ENCODE results near the gene CDK5RAP3. TPM values are rescaled to one million over a fixed set of nuclear protein-coding genes. Genes with fewer than 3 reads are reported as not detected.

Gene CDK5RAP3
- total RNA-seq, 1 experiment from 2014 or later, result 149 TPM

GRCh38 chr17:47978324-47978723, 7.4 kb downstream of the CDK5RAP3 start:
- no CpG with 5 or more reads among the region's 7 CpGs for WGBS (ENCODE audit: extremely low coverage, insufficient read length, low lambda C conversion rate)
- H4K8ac ChIP-seq (replicated peaks; ENCODE audit: insufficient read length, low read depth, low read length), result no peak overlapping the region
- H2BK120ac ChIP-seq (ENCODE audit: low read depth, low read length, poor library complexity, severe bottlenecking), result no peak overlapping the region
- TF ChIP-seq CTCF (conservative IDR thresholded peaks at IDR 0.05), result peak; percentile 91
- H3K4ac ChIP-seq (ENCODE audit: low read depth, low read length), result no peak overlapping the region
- no peak overlapping the region for H3T11ph ChIP-seq (ENCODE audit: low read length)
- H3K27me3 ChIP-seq (ENCODE audit: insufficient read depth, low read length), result no peaks in the 10 kb centered on the region
- Mint-ChIP-seq H3K9me3 (no peaks in the 10 kb centered on the region), H3K4me3 (no peak overlapping the region), H3K36me3 (ENCODE audit: insufficient read depth in 1 of 3, low read depth in 3 of 3) (peaks cover 40 to 90% (median 82%) of the 10 kb centered on the region in 3 experiments; a peak in 6 of 7 replicates), H3K4me1 (no peaks in the 10 kb centered on the region), H3K27ac (no peak overlapping the region), H3K27me3 (ENCODE audit: low read depth) (no peaks in the 10 kb centered on the region)
- no peaks in the 10 kb centered on the region for H4K20me1 ChIP-seq (ENCODE audit: control insufficient read depth, insufficient read depth, insufficient read length)
- no peaks in the 10 kb centered on the region for H3K4me1 ChIP-seq (ENCODE audit: insufficient read depth, low read length)
- H3K27ac ChIP-seq (ENCODE audit: insufficient read length, low read depth, low read length), result no peak overlapping the region
- no peaks in the 10 kb centered on the region for H3K79me2 ChIP-seq (ENCODE audit: insufficient read depth, low read length)
- no peak overlapping the region for H3K18ac ChIP-seq (ENCODE audit: insufficient read length, low read depth, low read length)
- H2BK15ac ChIP-seq (ENCODE audit: low read depth, low read length), result no peak overlapping the region
- no peak overlapping the region for H2BK12ac ChIP-seq (ENCODE audit: insufficient read length, low read depth, low read length)
- no peak overlapping the region for H2BK20ac ChIP-seq (ENCODE audit: low read depth, low read length, poor library complexity, severe bottlenecking)
- no peaks in the 10 kb centered on the region for H3K79me1 ChIP-seq (ENCODE audit: insufficient read depth, low read depth, low read length, poor library complexity, severe bottlenecking)
- H3K14ac ChIP-seq (ENCODE audit: insufficient read depth, low read length), result no peak overlapping the region
- no peak overlapping the region for H4K91ac ChIP-seq (ENCODE audit: insufficient read length, low read depth, low read length)
- no peak overlapping the region for H3K23ac ChIP-seq (ENCODE audit: insufficient read length, low read depth, low read length)
- no peak overlapping the region for H3K56ac ChIP-seq (ENCODE audit: insufficient read length, low read depth, low read length)
- no peaks in the 10 kb centered on the region for H3K23me2 ChIP-seq (ENCODE audit: insufficient read length, low read depth, low read length, poor library complexity, severe bottlenecking)
- no peak overlapping the region for H3K4me2 ChIP-seq (ENCODE audit: insufficient read depth, insufficient read length, low read length)
- H3K9ac ChIP-seq (ENCODE audit: extremely low read depth, insufficient read length, low read length), result no peak overlapping the region
- H3K9me3 ChIP-seq (ENCODE audit: control insufficient read depth, low read depth, low read length), result no peaks in the 10 kb centered on the region
- no peak overlapping the region for H2AK5ac ChIP-seq (ENCODE audit: insufficient read length, low read length)
- H2AFZ ChIP-seq (ENCODE audit: low read length), result no peak overlapping the region
- no peak overlapping the region for H2BK5ac ChIP-seq (ENCODE audit: insufficient read length, low read length)
- peak; percentile 87 for DNase-seq
- no peak overlapping the region for H4K5ac ChIP-seq (ENCODE audit: insufficient read length, low read depth, low read length)
